HEK293 (cell line): ENCODE results near the gene CHRD.

ENCODE experiments used
- CTCF ChIP-seq: fragments of 450-650 bp; formaldehyde crosslinking; IDR thresholded peaks from 2 replicates; pipeline ENCODE4 v1.5.1; 2016; ENCODE audit warnings: missing biosample characterization, missing genetic modification characterization
- ZFP41 ChIP-seq: fragments of 450-650 bp; formaldehyde crosslinking; IDR thresholded peaks from 2 replicates; pipeline ENCODE4 v1.5.1; 2016; ENCODE audit warnings: missing biosample characterization, missing genetic modification characterization, borderline replicate concordance

- no peak for TF ChIP-seq ZFP41 (tag by site-specific recombination)
- TF ChIP-seq CTCF (tag by site-specific recombination) = no peak
Observed at GRCh38 chr3:184430940-184431339, 51.1 kb downstream of the CHRD start.
